ENCODE measurements around the gene CYP2F1.

Gene CYP2F1

DNA sequence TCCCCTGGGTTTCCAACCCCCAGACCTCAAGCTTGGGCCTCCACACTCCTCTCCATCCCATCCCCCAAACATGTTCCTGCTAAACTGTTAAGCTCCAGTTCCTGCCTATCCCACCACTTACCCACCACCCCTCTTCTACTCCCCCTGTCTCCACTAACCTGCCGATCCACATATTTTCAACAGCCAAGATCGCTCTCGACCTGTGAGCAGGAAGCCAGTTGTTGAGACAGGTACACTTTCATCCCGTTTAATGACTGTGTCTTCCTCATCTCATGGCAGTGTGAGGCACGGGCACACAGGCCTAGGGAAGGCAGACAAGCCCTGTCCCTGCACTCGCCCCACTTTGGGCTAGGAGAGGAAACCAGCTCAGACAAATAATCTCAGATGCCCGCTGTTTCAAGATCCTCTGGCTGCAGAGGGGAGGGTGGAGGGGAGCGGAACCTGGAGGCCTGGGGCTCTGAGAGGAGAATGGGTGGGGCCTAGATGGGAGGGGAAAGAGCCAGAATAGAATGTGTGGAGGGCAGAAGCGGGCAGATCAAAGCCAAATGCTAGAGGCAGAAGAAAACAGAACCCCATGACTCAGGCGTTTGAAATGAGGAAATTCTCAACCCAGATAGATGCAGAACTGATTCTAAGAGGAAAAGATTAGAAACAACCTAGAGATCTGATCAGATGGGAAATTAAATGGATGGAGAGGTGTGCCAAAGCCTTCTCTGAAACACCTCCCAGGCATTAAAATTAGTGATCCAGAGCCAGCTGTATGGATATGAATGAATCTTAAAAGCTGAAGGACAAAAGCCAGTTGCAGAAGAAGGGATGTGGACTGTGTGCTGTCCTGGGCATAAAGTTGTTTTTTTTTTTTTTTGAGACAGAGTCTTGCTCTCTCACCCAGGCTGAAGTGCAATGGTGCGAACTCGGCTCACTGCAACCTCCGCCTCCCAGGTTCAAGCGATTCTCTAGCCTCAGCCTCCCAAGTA is 61.9 kb downstream of the CYP2F1 start:
- no peak overlapping the region for H3K4me3 ChIP-seq (ENCODE audit: low read length)
- H2AFZ ChIP-seq (ENCODE audit: low read depth, low read length), result no peak overlapping the region
- H3K4me1 ChIP-seq (ENCODE audit: insufficient read depth, low read length), result peaks cover 5% of the 10 kb centered on the region
- H3K9me3 ChIP-seq (ENCODE audit: low read length), result no peaks in the 10 kb centered on the region
- H3K36me3 ChIP-seq (ENCODE audit: insufficient read depth, low read length), result no peaks in the 10 kb centered on the region
- H3K27me3 ChIP-seq (ENCODE audit: insufficient read depth, low read length), result no peaks in the 10 kb centered on the region

Data from neuron (in vitro differentiated cells).